Measurements from ENCODE around the gene ZSCAN20.

DNA sequence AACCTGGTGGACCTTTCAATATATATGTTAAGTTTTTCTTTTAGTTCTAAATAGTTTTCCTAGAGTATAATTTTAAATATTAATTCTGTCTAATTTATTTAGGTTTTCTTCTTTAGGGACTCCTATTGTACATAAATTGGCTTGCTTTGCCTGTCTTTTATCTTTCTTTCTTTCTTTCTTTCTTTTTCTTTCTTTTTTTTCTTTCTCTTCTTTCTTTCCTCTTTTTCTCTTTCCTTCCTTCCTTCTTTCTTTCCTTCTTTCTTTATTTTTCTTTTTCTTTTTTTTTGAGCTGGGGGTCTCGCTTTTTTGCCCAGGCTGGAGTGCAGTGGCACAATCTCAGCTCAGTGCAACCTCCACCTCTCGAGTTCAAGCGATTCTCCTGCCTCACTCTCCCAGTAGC, 35.2 kb downstream of the ZSCAN20 start:
- TF ChIP-seq ZNF274 (IDR thresholded peaks at IDR 0.05; ENCODE audit: low read depth, low read length) (no peak), SUZ12 (IDR thresholded peaks at IDR 0.05; ENCODE audit: extremely low read depth, insufficient read depth, insufficient read length) (no peak)

All from NT2/D1 (cell line).